Mammary epithelial cell (primary cell): Measurements from ENCODE around the gene TMTC1.

ENCODE experiments used
- CTCF ChIP-seq, 2 donors: IDR thresholded peaks in 1 of 2; conservative IDR thresholded peaks in 1 of 2; 2 replicates each; pipeline ENCODE4 v1.5.1; 2011 to 2012; ENCODE audit warnings: inconsistent platforms in 2 of 2, low read length in 2 of 2, mild to moderate bottlenecking in 2 of 2, control low read depth in 1 of 2, low read depth in 1 of 2; ENCODE audit not compliant: insufficient read depth in 1 of 2; ENCODE audit errors: extremely low read depth in 1 of 2
- EZH2 ChIP-seq: IDR thresholded peaks from 2 replicates; pipeline ENCODE4 v1.6.1; 2012; ENCODE audit warnings: low read length, inconsistent platforms, borderline replicate concordance

GRCh38 chr12:29543036-29543435 lies 240.7 kb downstream of the TMTC1 start:
- TF ChIP-seq CTCF (conservative IDR thresholded peaks at IDR 0.05 in 1 of 2, IDR thresholded peaks at IDR 0.05 in 1 of 2; ENCODE audit: extremely low read depth in 1 of 2, insufficient read depth in 1 of 2, low read depth in 1 of 2, low read length in 2 of 2) = no peak
- no peak for TF ChIP-seq EZH2
